ENCODE data around the gene TPK1. TPM values are rescaled to one million over a fixed set of nuclear protein-coding genes. Genes with fewer than 3 reads are reported as not detected.
"Not testable (repeated sequence)": the region's sequence is repeated elsewhere in the genome, so short reads cannot be mapped to it uniquely, and the experiment has no call there.

TPK1 gene
- polyA plus RNA-seq, 10 donors: 3.2 to 4.5 (median 3.6) TPM

- DNase-seq: not testable (repeated sequence)
Observed at GRCh38 chr7:144777889-144778288, 58.0 kb downstream of the TPK1 start.

DNA sequence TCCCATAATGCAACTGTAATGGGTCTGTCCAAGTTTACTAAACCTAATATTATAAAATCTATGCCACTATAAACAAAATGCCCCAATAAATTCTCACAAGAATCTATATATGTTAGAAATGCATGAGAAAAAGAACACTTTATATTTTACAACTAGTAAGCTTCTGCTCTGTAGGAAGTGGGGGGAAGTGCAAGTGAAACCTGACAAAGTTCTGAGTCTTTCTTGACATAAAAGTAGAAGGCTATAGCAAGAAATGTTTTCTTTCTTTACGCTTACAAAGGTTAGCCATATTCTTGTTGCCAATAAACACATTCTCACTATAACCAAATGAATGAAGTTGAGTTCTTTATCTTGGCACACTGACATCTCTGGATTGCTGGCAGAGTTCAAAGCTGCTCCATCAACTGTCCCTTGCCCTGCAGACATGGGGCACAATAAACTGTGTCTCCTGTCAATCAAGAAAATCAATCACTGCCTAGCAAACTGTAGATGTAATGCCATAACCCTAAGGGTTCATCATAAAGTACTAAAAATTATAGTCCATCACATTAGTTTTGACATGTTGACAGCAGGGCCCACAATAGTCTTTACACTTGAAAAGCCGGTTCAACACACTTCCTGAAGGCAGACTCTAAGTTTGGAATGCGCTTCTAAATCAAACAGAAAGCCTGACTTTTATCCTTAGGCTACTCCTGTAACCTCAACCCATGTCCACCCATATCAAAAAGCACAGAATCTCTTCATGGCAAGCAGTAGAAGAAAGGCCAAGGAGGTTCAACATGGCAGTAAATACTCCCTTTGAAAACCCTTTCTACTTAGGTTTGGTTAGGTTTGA lies 58.6 kb downstream of the TPK1 start:
- no peak for DNase-seq

DNA sequence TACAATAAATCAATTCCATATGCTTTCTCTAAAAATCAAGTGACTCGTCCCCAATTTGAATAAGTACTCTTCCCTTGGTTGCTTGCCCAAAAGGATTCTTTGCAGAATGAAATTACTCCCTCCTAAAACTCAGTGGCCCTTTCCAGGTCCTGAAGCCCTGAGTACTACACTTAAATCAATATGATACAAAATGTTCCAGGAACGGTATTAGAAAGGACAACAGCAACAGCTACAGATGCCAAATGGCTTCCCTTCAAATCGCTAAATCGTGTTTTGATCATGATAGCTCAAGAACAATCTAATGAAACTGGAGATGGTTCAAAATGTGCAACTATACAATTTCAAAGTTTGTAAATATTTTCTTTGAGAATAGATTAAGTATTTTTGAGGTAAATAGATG lies 59.4 kb downstream of the TPK1 start:
- DNase-seq: peak in 1 of 3 donors; percentile 18

- no peak for DNase-seq
Observed at GRCh38 chr7:144775749-144776148, 60.1 kb downstream of the TPK1 start.

- DNase-seq: no peak
Observed at GRCh38 chr7:144771927-144772326, 63.9 kb downstream of the TPK1 start.

GRCh38 chr7:144771174-144771573 lies 64.7 kb downstream of the TPK1 start:
- DNase-seq: no peak

- DNase-seq: no peak
Observed at GRCh38 chr7:144769352-144769751, 66.5 kb downstream of the TPK1 start.

DNA sequence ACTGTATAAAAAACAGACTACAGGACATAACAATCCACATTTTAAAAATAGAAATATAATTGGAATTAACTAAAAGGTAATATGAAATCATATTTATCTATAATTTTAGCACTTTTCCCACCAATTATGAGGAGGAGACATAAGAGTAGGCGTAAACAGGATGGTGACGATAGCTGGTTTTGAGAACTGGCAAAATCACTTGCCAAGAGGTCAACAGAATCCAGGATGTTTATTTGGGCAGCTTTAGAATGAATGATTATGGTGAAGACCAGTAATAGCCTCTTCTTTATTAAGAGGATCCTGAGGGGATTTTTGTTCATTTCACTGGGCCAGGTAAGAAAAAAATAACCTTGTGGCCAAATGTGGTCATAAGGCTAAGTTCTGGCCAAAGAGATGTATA lies 67.2 kb downstream of the TPK1 start:
- no peak for DNase-seq

- DNase-seq: no peak
Observed at GRCh38 chr7:144763291-144763690, 72.6 kb downstream of the TPK1 start.

DNA sequence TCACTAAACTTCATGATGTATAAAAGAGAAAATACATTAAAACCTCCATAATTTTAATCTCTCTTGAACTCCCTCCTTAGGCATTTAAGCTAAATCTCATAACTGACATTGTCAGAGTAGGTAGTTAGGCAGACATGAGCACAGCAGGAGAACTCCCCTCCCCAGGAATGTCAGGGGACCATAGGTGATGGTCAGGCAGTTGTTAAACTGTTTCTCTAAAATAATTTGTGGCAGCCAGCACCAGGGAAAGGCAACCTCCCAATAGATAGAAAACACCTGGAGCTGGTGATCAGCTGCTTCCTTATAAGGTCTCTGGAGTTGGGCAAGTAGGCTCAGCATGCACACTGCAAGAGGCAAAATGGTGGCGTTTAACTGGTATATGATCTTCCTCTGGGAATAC lies 73.0 kb downstream of the TPK1 start:
- DNase-seq: no peak

DNA sequence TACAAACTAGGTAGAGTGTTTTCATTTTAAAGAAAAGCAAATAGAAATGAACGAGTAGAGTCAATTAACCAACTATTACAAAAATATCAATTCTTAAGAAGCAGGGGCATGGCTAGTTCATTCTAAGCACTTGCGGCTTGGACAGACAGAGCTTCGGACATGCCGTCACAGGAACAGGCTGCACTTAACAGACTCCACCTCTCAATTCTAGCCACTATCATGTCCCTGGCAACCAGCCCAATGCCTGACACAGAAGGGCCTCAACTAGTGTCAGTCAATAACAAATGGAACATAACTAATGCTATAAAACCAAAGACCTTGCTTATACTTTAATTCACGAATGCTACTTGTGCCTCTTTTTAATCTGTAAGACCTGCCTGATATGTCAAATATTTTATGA lies 74.4 kb downstream of the TPK1 start:
- no peak for DNase-seq

- no peak for DNase-seq
Observed at GRCh38 chr7:144759653-144760052, 76.2 kb downstream of the TPK1 start.

DNA sequence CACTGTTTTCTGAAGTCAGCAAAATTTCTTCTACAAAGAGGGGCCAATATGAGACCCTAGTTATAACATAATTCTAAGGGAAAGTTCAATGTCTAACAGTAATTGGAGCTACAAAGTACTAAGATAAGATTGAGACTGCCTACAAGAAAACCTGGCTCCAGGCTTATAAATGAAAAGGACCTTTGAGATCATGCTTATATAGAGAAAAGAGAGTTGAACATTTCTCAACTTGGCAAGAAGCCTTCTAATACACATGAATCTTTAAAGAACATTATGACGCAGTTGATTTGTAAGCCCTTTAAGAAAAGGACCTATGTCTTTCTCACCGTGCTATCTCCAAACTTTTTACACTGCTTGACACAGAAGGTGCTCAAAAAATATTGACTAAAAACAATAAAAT lies 87.9 kb downstream of the TPK1 start:
- DNase-seq: peak in 2 of 3 donors; percentile 5 to 20

DNA sequence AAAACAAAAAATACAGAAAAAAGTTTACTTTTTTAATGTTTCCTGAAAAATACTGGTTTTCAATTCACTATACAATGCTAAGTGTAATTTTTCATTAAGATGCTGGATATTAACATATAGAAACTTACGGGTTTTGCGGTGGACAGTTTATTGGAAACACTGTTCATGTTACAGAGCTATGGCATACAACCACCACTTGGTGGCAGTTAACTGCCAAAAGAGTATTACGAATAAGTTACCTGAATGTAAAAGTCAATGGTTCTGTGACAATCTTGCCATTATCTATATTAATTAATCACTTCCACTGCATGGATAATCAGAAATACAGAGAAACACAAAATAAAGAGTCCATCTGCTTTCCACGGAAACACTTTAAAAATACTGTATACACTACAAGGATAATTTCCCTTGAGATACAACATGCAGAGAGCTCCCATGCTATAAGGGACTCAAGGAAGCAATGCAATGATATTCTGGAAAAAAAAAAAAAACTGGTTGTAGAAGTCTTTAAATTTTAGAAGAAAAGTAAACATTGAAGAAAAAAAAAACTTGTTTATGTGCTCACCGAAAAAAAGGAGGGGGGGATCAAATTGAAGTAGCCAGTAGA lies 97.0 kb downstream of the TPK1 start:
- DNase-seq: peak; percentile 6 to 36 (median 8)

GRCh38 chr7:144738146-144738545 lies 97.7 kb downstream of the TPK1 start:
- no peak for DNase-seq

GRCh38 chr7:144736880-144737493 lies 98.9 kb downstream of the TPK1 start:
- no peak for DNase-seq

DNA sequence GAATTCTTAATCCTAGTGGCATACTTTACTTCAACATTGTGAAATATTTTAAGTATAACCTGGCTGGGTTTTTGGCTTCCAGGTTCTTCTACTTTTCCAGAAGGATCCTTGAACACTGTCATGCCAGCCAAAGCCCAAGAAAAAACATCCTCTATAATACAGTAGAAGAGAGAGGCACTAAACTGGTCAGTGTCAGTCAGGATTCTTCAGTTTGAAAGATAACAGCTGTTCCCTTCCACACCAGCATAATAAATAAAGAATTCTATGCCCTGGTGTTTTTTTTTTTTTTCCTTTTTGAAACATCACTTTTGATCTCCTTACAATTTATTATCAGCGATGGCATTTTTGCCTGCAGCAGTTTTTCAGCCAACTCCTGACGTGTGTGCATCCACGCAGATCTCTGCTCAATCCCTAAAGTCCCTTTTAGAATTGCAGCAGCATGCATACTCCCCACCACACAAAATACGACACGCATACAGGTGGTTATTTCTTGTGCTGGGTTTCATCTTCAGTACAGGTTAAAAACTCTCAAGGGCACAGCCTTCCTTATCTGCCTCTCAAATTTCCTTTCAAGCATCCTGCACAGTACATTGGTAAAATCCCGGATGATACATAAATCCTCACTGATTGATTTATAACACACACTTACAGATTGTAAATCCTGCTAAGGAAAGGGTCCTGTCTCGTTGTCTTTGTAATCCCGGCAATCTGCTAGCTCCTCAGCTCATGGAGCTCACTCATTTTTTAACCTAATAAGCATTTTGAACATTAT lies 100.2 kb downstream of the TPK1 start:
- DNase-seq: no peak

DNA sequence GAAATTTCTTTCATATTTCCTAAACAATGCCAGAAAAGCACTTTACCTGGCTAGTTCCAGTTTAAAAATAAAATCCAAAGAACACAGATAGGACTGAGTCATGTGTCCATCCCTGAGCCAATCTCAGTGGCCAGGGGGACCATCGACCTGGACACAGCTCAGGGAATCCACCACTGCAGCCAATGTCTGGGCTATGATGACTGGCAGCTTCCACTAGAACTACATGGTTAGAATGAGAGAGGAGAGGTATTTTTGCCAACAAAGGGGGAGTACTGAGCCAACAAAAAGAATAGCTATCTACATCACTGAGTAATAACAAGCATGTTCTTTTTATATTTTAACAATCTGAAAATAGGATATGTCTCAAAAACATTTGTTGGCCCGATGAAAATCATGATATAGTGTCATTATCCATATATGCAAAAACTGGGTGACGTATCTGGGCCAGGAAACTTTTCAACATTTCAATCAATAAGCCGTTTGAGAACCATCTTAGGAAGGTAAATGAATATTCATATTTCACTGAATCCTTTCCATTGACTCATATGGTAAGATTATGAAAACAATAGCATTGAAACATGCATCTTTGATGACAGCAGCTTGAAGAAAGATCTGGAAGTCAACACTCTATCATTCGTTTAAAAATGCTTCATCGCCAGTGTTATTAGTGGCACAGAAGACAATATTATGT lies 104.0 kb downstream of the TPK1 start:
- no peak for DNase-seq

GRCh38 chr7:144730224-144730623 lies 105.6 kb downstream of the TPK1 start:
- no peak for DNase-seq

- DNase-seq: no peak
Observed at GRCh38 chr7:144729226-144729625, 106.6 kb downstream of the TPK1 start.

GRCh38 chr7:144728551-144728950 lies 107.3 kb downstream of the TPK1 start:
- DNase-seq: no peak

DNA sequence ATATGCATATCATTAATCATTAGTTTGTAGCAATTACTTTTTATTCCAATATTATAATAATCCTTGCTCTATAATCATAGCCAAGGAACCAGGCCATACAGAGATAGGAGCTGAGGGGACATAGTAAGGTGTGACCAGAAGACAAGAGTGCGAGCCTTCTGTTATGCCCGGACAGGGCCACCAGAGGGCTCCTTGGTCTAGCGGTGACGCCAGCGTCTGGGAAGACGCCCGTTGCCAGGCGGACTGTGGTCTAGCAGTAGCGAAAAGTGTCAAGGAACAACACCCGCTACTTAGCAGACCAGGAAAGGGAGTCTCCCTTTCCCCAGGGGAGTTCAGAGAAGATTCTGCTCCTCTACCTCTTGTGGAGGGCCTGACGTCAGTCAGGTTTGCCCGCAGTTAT lies 109.0 kb downstream of the TPK1 start:
- DNase-seq: not testable (repeated sequence)
